CD4-positive, alpha-beta T cell treated with Interleukin-1 beta for 1 hour (primary cell): ENCODE results near the gene ZCCHC8.
"Not testable (repeated sequence)": the region's sequence is repeated elsewhere in the genome, so short reads cannot be mapped to it uniquely, and the experiment has no call there.

Experiments
- DNase-seq, 2 donors: peaks; one replicate each; pipeline ENCODE4 v3.0.0-alpha.2; 2020 to 2022

ZCCHC8 gene

DNA sequence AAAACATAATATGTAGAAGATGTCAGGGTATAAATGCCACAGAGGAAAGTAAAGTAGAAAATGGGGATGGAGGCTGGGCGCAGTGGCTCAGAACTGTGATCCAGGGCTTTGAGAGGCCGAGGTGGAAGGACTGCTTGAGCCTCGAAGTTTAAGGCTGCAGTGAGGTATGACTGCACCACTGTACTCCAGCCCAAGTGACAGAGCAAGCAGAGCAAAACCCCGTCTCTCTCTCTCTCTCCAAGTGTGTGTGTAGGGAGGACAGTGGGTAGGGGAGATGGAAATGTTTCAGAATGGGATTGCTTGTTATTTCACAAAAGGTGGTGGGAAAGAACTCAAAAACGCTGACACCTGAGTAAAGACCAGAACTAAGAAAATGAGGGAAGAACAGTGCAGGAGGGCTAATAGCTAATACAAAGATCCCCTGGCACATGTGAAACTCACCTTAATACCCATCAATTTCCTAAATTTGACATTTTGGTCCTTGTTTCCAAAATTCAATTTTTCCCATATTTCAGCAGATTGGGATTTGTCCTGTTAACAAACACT lies 5.7 kb upstream of the ZCCHC8 start:
- DNase-seq: no peak

DNA sequence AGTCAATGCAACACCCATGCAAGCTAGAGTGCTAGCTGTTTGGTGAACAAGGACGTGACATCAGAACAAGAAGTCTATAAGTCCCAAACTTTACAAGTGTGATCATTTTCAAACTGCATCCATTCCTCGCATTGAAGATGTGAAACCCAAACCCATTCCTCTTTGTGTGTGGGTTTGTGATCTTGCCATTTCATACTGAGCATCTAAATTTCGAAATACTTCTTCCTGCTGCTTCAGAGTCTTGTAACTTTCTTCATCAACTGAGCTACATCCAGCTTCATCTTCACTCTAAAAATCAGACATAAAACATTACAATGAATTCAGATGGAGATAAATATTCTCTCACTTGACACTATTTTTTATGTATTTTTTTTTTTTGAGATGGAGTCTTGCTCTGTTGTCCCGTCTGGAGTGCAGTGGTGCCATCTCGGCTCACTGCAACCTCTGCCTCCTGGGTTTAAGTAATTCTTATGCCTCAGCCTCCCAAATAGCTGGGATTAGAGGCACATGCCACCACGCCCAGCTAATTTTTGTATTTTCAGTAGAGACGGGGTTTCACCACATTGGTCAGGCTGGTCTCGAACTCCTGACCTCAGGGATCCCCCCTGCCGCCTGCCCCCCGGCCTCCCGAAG lies 4.8 kb upstream of the ZCCHC8 start:
- DNase-seq: no peak

DNA sequence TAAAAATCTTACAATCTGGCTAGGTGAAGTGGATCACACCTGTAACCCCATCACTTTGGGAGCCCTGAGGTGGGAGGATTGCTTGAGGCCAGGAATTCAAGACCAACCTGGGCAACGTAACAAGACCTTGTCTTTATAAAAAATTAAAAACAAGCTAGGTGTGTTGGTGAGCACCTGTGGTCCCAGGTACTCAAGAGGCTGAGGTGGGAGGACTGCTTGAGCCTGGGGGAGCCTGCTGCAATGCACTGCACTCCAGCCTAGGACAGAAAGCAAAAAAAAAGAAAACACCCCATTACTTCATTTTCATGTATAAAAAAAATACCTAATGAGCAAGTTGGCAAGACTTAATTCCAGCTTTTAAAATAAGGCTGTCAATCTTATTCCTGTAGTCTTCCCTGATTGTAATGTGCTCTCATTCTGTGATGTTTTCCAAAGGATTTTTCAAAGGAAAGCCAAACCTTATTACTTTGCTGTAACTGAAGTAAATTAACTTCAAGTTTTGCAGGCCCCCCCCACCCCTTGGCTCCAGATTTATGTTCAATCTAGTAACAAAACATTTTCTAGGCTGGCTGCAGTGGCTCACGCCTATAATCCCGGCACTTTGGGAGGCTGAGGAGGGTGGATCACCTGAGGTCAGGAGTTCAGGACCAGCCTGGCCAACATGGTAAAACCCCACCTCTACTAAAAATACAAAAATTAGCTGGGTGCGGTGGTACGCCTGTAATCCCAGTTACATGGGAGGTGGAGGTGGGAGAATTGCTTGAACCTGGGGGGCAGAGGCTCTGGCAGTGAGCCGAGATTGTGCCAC lies 3.3 kb upstream of the ZCCHC8 start:
- no peak for DNase-seq

DNA sequence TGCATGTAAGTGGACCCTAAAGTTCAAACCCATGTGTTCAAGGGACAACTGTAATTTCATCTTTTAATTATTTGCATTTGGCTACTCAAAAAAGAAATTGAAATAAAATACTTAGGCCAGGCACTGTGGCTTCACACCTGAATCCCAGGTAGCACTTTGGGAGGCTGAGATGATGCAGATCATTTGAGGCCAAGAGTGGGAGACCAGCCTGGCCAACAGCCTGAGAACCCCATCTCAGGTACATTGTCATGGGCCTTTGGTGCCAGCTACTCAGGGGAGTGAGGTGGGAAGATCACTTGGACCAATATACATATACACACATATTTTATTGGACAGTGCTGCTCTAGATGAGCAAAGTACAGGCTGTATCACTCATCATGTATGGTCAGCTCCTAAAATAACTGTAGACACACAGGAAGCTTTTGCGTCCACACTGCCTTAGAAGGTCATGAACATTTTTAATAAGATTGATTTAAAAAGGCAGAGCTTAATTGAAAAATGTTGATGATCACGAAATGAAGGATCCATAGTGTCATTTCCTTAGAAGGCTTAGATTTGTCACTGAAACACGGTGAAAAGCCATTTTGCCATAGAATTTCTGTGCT lies 2.5 kb upstream of the ZCCHC8 start:
- DNase-seq: no peak

DNA sequence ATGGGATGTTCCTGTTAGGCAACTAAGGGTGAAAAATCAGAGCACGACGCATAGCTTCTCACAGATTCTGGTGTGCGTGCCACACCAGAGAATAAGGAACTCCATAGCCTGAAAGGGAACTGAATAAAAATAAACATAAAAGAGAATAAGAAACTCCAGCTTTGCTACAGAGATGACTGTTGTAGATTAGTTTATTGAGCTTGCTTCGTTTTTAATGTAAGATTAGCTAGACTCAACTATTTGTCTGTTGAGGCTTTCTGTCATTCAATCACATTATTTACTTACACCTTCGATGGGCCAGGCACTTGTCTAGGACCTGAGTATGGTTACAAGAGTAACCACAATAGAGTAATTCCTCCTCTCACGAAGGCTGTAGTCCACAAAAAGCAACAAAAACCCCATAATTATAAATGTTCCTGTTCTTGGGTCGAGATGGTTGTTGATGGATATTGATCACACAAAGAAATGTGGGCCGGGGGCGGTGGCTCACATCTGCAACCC lies 807 bp upstream of the ZCCHC8 start:
- DNase-seq: no peak

GRCh38 chr12:122499991-122500684 lies 594 bp downstream of the ZCCHC8 start:
- DNase-seq: peak; percentile 37 to 50

DNA sequence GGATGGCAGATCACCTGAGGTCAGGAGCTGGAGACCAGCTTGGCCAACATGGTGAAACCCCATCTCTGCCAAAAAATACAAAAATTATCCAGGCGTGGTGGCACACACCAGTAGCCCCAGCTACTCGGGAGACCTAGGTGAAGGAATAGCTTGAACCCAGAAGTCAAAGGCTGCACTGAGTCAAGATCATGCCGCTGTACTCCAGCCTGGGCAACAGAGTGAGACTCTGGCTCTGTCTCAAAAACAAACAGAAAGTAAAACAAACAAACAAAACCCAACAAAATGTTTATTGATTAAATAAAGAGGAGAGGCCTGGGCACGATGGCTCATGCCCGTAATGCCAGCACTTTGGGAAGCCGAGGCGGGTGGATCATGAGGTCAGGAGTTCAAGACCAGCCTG lies 5.5 kb downstream of the ZCCHC8 start:
- no peak for DNase-seq

DNA sequence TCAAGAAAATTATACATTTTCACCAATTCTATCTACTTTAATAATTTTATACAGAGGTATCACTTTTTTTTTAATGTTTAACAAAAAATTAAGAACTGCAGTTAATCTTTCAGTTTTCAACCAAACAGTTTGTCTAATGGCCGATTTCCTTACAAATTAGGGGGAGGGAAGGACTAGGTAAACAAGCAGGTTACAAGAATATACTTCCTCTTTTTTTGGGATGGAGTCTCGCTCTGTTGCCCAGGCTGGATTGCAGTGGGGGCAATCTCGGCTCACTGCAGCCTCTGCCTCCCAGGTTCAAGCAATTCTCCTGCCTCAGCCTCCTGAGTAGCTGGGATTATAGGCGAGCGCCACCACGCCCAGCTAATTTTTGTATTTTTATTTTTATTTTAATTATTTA lies 7.5 kb downstream of the ZCCHC8 start:
- not testable (repeated sequence) for DNase-seq

- no peak for DNase-seq
Observed at GRCh38 chr12:122491991-122492390, 8.7 kb downstream of the ZCCHC8 start.

GRCh38 chr12:122489038-122489437 lies 11.7 kb downstream of the ZCCHC8 start:
- DNase-seq: no peak

DNA sequence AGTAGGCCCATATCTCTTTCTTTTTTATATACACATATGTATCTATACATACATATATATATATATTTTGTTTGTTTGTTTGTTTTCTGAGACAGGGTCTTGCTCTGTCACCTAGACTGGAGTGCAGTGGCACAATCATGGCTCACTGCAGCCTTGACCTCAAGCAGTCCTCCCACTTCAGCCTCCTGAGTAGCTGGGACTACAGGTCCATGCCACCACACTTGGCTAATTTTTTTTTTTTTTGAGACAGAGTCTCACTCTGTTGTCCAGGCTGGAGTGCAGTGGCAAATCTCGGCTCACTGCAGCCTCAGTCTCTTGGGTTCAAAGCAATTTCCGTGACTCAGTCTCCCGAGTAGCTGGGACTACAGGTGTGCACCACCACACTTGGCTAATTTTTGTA lies 12.9 kb downstream of the ZCCHC8 start:
- not testable (repeated sequence) for DNase-seq

DNA sequence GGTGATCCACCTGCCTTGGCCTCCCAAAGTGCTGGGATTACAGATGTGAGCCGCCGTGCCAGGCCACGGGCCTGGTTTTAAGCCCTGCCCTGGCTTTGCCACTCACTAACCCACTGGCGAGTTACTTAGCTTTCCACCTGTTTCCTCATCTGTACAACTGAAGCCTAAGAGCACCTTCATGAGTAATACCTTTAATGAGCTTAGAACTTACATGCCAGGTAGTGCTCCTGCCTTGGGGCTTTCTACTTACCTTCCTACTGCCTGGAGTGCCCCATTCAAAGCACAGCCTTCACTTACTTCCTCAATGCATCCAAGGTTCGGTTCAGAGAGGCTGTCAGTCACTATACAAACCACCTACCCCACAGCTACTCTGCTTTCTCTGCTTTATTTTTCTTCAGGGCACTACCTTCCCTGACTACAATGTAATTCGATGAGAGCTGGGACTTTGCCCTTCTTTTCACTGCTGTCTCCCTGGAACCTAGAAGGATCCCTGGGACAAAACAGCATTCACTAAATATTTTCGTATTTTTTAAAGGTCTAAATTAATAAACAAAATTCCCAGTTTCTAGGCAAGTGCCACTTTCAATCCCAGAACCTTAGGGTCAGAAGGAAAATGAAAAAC lies 13.8 kb downstream of the ZCCHC8 start:
- no peak for DNase-seq

DNA sequence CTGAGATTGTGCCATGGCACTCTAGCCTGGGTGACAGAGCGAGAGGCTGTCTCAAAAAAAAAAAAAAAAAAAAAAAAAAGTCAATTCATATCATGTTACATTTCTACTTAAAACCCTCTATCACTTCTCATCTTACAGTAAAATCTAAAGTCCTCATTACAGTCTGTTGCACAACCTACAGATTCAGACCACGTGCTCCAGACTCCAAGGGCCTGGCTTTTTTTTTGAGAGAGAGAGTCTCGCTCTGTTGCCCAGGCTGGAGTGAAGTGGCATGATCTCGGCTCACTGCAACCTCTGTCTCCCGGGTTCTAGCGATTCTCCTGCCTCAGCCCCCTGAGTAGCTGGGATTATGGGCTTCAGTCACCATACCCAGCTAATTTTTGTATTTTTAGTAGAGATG lies 14.4 kb downstream of the ZCCHC8 start:
- DNase-seq: not testable (repeated sequence)

DNA sequence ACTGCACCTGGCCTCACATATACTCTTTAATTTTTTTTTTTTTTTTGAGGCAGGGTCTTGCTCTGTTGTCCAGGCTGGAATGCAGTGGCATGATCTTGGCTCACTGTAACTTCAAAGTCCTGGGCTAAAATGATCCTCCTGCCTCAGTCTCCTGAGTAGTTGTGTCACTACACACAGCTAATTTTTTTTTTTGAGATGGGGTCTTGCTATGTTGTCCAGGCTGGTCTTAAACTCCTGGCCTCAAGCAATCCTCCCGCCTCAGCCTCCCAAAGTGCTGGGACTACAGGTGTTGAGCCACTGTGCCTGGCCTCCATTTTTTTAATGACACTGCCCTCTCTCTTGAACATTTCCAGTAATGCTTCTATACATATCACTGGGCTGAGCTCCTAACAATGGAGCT lies 16.3 kb downstream of the ZCCHC8 start:
- not testable (repeated sequence) for DNase-seq

GRCh38 chr12:122483969-122484368 lies 16.8 kb downstream of the ZCCHC8 start:
- DNase-seq: no peak

DNA sequence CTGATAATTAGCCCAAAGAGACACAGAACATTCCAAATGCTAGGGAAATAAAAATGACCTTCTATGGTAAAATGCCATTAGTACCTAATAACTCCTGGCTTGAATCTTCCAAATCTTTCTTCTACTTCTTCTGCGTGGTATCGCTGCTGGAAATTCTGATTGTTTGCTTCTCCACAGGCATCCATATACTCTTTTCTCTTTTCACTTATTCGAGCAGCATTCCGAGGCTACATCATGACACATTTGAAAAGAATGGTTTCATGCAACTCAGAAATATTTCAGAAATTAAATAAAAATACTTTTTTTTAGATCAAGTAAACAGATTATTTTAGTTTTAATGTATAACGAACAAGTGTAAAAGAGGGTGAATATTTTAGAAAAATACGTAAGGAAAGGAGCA lies 18.9 kb downstream of the ZCCHC8 start:
- DNase-seq: no peak

GRCh38 chr12:122480753-122481152 lies 20.0 kb downstream of the ZCCHC8 start:
- DNase-seq: no peak

DNA sequence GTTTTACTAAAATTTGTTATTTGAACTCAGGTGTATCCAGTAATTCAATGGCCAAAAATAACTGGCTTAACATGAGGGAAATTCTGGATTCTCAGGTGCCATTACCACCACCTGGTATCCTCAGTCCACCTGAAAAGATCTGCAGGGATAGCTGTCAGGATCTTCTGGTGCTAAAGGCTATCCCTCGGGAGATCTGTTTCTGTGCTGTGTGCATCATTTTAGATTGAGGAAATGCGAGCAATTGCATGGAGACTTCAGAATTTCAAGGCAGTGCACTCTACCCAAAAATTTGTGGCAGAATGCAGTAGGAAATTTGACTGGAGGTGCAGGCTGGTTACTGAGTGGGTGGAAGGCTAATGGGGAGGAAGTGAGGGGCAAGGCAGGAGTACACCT lies 26.4 kb downstream of the ZCCHC8 start:
- DNase-seq: no peak

- DNase-seq: no peak
Observed at GRCh38 chr12:122473543-122474323, 27.0 kb downstream of the ZCCHC8 start.

- DNase-seq: peak; percentile 18 to 73
Observed at GRCh38 chr12:122471324-122472226, 29.2 kb downstream of the ZCCHC8 start.

DNA sequence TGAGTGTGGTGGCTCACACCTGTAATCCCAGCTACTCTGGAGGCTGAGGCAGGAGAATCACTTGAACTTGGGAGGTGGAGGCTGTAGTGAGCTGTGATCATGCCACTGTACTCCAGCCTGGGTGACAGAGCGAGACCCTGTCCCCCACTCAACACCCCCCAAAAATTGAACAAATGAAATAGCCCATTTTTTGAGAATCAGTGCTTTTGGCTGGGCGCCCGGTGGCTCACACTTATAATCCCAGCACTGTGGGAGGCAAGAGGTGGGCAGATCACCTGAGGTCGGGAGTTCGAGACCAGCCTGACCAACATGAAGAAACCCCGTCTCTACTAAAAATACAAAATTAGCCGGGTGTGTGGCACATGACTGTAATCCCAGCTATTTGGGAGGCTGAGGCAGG lies 30.2 kb downstream of the ZCCHC8 start:
- DNase-seq: not testable (repeated sequence)
